ENCODE measurements around the gene AAGAB. TPM values are rescaled to one million over a fixed set of nuclear protein-coding genes. Genes with fewer than 3 reads are reported as not detected.
A peak's percentile ranks its signal among the peaks of the same experiment; 100 is the strongest.

The AAGAB gene
- total and polyA plus RNA-seq, 5 donors from 2014 or later, result 28.1 to 67.5 (median 54.3) TPM

DNA sequence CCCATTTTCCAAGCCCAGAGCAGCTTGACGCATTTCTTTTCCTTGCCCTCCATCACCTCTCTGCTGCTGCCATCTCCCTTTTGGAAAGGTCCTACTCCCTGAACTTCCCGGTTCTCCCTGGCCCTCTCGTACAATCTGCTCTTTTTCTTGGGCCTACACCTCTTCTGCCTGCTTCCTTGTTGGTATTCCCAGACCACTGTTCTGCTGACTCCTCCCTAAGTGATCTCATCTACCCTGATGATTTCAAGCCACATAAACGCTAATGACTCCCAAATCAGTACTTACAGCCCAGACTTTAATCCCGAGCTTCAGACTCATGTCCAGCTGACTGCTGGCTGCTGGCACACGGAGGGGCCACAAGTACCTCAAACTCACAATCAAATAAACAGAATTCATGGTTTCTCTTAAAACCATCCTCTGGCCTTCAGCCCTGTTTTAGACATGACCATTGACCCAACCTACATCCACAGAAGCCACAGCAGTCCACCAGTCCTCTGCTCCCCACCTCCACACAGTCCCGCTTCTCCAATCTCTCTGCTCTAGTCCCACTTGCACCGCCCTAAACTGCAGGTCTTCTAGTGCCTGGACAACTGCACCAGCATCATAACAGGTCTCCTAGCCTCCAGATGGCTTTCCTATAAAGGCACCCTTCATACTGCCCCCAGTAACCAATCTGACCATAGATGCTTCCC is 57.6 kb downstream of the AAGAB start:
- Mint-ChIP-seq H3K27me3 (no peaks in the 10 kb centered on the region), H3K4me1 (peaks cover 11 to 30% (median 24%) of the 10 kb centered on the region in 4 donors), H3K9me3 (peaks cover 0 to 1% (median 0%) of the 10 kb centered on the region in 7 donors), H3K27ac (peak overlapping the region; percentile 40 to 89 (median 77)), H3K36me3 (peaks cover 41% of the 10 kb centered on the region), H3K4me3 (no peak overlapping the region)
- peaks cover 5% of the 10 kb centered on the region for H3K4me1 ChIP-seq (ENCODE audit: control insufficient read depth, insufficient read depth, low read length, poor library complexity, severe bottlenecking)
- H3K27me3 ChIP-seq (ENCODE audit: control insufficient read depth, insufficient read depth, low read length), result no peaks in the 10 kb centered on the region
- no peaks in the 10 kb centered on the region for H3K9me3 ChIP-seq (ENCODE audit: control insufficient read depth in 2 of 2, low read length in 2 of 2)
- no peak for DNase-seq
- H3K27ac ChIP-seq (ENCODE audit: insufficient read depth, low read length, poor library complexity, severe bottlenecking), result no peak overlapping the region
- peaks cover 22% of the 10 kb centered on the region for H3K36me3 ChIP-seq (ENCODE audit: control insufficient read depth, insufficient read depth, low read length)
- H3K4me3 ChIP-seq (ENCODE audit: low read depth, low read length), result no peak overlapping the region
- no peak for ATAC-seq (ENCODE audit: low read depth in 2 of 2)

DNA sequence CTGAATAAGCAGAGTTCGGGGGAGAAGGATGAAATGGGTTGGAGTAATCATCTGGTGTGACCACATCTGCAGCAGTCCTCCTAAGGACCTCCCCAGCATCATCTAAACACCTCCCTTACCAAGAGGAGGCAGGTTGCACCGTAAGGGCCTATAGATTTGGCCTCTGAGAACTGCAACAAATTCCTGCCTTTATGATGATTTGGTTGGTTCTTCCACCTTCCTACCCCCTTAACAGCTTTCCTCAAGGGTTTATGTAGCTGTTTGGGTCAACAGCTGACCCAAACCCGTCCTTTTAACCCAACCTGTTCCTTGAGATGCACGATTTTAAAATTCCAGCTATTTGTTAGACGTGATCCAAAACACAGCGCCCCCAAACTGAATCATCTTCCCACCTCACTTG is 58.2 kb downstream of the AAGAB start:
- no peaks in the 10 kb centered on the region for H3K27me3 ChIP-seq (ENCODE audit: control insufficient read depth, insufficient read depth, low read length)
- Mint-ChIP-seq H3K4me3 (peak overlapping the region in 1 of 4 donors; percentile 8), H3K27ac (no peak overlapping the region), H3K27me3 (no peaks in the 10 kb centered on the region), H3K36me3 (peaks cover 44% of the 10 kb centered on the region), H3K9me3 (peaks cover 0 to 1% (median 0%) of the 10 kb centered on the region in 7 donors), H3K4me1 (peaks cover 11 to 30% (median 24%) of the 10 kb centered on the region in 4 donors)
- H3K4me3 ChIP-seq (ENCODE audit: low read depth, low read length), result no peak overlapping the region
- H3K4me1 ChIP-seq (ENCODE audit: control insufficient read depth, insufficient read depth, low read length, poor library complexity, severe bottlenecking), result peaks cover 5% of the 10 kb centered on the region
- no peak for DNase-seq
- ATAC-seq (ENCODE audit: low read depth in 2 of 2), result no peak
- H3K27ac ChIP-seq (ENCODE audit: insufficient read depth, low read length, poor library complexity, severe bottlenecking), result no peak overlapping the region
- H3K9me3 ChIP-seq (ENCODE audit: control insufficient read depth in 2 of 2, low read length in 2 of 2), result no peaks in the 10 kb centered on the region
- peaks cover 26% of the 10 kb centered on the region for H3K36me3 ChIP-seq (ENCODE audit: control insufficient read depth, insufficient read depth, low read length)

DNA sequence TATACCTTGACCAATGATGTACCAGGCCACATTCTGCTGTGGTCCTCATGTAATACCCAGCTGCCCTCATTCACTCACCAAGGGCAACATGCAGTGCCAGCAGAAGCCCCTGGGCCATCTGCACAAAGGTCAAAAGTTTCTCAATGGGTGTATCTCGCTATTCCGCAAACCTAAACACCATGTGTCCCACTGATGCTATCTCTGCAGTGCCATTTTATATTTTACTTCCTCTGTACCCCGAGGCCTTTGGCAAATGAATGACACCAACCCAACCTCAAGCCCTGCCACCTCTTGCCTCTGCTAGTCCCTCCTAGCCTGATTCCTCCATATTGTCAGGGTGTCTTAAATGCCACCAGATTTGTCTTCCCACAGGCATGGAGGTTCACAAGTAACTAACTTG is 59.2 kb downstream of the AAGAB start:
- Histone ChIP-seq H3K4me1 (ENCODE audit: control insufficient read depth, insufficient read depth, low read length, poor library complexity, severe bottlenecking) (peaks cover 5% of the 10 kb centered on the region), H3K27ac (ENCODE audit: insufficient read depth, low read length, poor library complexity, severe bottlenecking) (no peak overlapping the region), H3K27me3 (ENCODE audit: control insufficient read depth, insufficient read depth, low read length) (no peaks in the 10 kb centered on the region), H3K9me3 (ENCODE audit: control insufficient read depth in 2 of 2, low read length in 2 of 2) (no peaks in the 10 kb centered on the region), H3K36me3 (ENCODE audit: control insufficient read depth, insufficient read depth, low read length) (peaks cover 35% of the 10 kb centered on the region), H3K4me3 (ENCODE audit: low read depth, low read length) (no peak overlapping the region)
- Mint-ChIP-seq H3K4me1 (peaks cover 11 to 30% (median 24%) of the 10 kb centered on the region in 4 donors), H3K9me3 (peaks cover 0 to 1% (median 0%) of the 10 kb centered on the region in 7 donors), H3K4me3 (no peak overlapping the region), H3K27ac (peak overlapping the region in 2 of 3 donors; percentile 9 to 88), H3K27me3 (no peaks in the 10 kb centered on the region), H3K36me3 (peaks cover 48% of the 10 kb centered on the region)
- DNase-seq (no peak), ATAC-seq (ENCODE audit: low read depth in 2 of 2) (no peak)

DNA sequence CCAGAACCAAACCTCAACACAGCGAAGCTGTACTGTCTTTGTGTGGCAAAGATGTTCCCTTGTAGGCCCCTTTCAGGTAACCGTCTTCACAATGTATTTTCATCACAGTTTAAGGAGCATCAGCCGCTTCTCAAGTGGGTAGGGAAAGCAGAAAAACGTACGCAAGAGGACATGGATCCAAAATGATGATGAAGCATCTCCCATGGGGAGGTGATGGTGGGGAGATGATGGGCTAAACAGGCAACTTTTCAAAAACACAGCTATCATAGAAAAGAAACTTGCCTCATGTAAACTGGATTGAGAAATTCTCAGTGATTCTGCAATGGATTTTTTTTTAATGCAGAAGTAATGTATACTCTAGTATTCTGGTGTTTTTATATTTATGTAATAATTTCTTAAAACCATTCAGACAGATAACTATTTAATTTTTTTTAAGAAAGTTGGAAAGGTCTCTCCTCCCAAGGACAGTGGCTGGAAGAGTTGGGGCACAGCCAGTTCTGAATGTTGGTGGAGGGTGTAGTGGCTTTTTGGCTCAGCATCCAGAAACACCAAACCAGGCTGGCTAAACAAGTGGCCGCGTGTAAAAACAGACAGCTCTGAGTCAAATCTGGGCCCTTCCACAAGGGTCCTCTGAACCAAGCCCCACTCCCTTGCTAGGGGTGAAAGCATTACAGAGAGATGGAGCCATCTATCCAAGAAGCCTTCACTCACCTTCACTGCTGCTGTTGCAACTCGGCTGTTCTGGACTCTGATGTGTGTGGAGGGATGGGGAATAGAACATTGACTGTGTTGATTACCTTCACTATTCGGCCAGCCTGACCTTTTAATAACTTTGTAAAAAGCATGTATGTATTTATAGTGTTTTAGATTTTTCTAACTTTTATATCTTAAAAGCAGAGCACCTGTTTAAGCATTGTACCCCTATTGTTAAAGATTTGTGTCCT is 60.0 kb downstream of the AAGAB start:
- H3K36me3 Mint-ChIP-seq, result peaks cover 48% of the 10 kb centered on the region
- H3K27me3 Mint-ChIP-seq, result no peaks in the 10 kb centered on the region
- H3K27ac Mint-ChIP-seq, result peak overlapping the region; percentile 9 to 82 (median 12)
- Histone ChIP-seq H3K27me3 (ENCODE audit: control insufficient read depth, insufficient read depth, low read length) (no peaks in the 10 kb centered on the region), H3K4me1 (ENCODE audit: control insufficient read depth, insufficient read depth, low read length, poor library complexity, severe bottlenecking) (peaks cover 5% of the 10 kb centered on the region), H3K36me3 (ENCODE audit: control insufficient read depth, insufficient read depth, low read length) (peaks cover 44% of the 10 kb centered on the region), H3K27ac (ENCODE audit: insufficient read depth, low read length, poor library complexity, severe bottlenecking) (no peak overlapping the region), H3K9me3 (ENCODE audit: control insufficient read depth in 2 of 2, low read length in 2 of 2) (no peaks in the 10 kb centered on the region), H3K4me3 (ENCODE audit: low read depth, low read length) (no peak overlapping the region)
- ATAC-seq (ENCODE audit: low read depth in 2 of 2), result no peak
- peaks cover 11 to 23% (median 18%) of the 10 kb centered on the region in 4 donors for H3K4me1 Mint-ChIP-seq
- H3K4me3 Mint-ChIP-seq, result no peak overlapping the region
- DNase-seq, result no peak
- peaks cover 0 to 1% (median 0%) of the 10 kb centered on the region in 7 donors for H3K9me3 Mint-ChIP-seq

DNA sequence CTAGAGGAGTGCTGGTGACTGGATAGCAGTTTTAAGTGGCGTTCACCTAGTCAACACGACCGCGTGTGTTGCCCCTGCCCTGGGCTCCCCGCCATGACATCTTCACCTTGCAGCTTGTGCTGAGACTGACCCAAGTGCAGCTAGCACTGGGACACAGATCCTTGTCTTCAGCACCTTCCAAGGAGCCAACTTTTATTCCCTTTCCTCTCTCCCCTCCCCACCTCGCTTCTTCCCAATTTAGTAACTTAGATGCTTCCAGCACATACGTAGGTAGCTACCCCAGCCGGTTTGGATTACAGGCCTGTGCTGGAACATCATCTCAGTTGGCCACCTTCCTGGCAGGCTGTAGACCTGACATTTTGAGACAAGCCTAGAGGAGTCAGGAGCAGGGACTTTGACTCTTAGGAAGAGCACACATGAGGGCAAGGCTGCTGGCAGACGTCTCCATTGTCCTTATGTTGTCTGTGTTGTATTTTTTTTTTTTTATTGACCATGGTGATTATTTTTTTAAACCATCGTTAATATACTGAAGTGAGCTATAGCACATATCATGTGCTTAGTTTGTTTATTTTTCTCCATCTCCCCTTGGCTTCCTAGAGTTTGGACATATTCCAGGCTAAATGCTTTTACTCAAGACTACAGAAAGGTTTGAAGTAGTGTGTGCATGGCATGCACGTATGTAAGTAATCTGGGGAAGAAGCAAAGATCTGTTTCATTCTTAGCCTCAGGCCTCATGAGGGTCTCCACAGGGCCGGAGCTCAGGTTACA is 61.1 kb downstream of the AAGAB start:
- Mint-ChIP-seq H3K27ac (peak overlapping the region in 2 of 3 donors; percentile 47 to 67), H3K9me3 (peaks cover 0 to 1% (median 0%) of the 10 kb centered on the region in 7 donors), H3K36me3 (peaks cover 51% of the 10 kb centered on the region), H3K27me3 (no peaks in the 10 kb centered on the region), H3K4me1 (peaks cover 11 to 14% (median 12%) of the 10 kb centered on the region in 4 donors), H3K4me3 (no peak overlapping the region)
- Histone ChIP-seq H3K9me3 (ENCODE audit: control insufficient read depth in 2 of 2, low read length in 2 of 2) (no peaks in the 10 kb centered on the region), H3K27me3 (ENCODE audit: control insufficient read depth, insufficient read depth, low read length) (no peaks in the 10 kb centered on the region), H3K36me3 (ENCODE audit: control insufficient read depth, insufficient read depth, low read length) (peaks cover 54% of the 10 kb centered on the region), H3K27ac (ENCODE audit: insufficient read depth, low read length, poor library complexity, severe bottlenecking) (no peak overlapping the region), H3K4me3 (ENCODE audit: low read depth, low read length) (no peak overlapping the region), H3K4me1 (ENCODE audit: control insufficient read depth, insufficient read depth, low read length, poor library complexity, severe bottlenecking) (peaks cover 4% of the 10 kb centered on the region)
- ATAC-seq (ENCODE audit: low read depth in 2 of 2) (no peak), DNase-seq (no peak)

DNA sequence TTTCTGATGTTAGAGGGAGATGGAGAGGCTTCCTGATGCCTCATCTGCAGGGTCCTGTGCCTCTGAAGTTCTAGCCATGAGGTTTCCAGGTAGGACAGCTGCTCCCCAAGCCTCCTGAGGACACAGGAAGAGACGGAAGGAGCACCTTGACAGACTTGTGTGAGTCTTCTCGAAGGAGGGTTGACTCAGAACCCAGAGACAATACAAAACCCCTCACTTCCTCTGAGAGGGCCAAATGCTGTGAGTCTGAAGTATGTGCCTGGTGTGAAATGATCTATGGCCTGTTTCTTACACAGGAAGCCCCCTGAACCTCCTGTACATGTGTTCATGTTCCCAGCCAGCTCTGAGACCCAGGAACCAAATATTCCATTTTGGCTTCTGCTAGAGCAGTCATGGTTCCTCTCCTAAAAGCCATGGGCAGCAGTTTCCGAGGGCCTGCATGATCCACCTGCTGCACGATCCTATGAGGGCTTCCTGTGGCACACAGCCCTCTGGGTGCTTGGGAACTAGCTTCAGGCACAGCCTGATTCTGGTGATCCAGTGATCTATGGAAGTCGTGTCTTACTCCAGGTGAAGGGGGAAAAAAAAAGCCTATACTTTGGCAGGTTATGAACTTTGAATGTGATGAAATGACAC is 62.2 kb downstream of the AAGAB start:
- Histone ChIP-seq H3K4me1 (ENCODE audit: control insufficient read depth, insufficient read depth, low read length, poor library complexity, severe bottlenecking) (no peaks in the 10 kb centered on the region), H3K4me3 (ENCODE audit: low read depth, low read length) (no peak overlapping the region), H3K36me3 (ENCODE audit: control insufficient read depth, insufficient read depth, low read length) (peaks cover 62% of the 10 kb centered on the region), H3K27me3 (ENCODE audit: control insufficient read depth, insufficient read depth, low read length) (no peaks in the 10 kb centered on the region), H3K27ac (ENCODE audit: insufficient read depth, low read length, poor library complexity, severe bottlenecking) (no peak overlapping the region), H3K9me3 (ENCODE audit: control insufficient read depth in 2 of 2, low read length in 2 of 2) (no peaks in the 10 kb centered on the region)
- peaks cover under 1 to 5% (median 3%) of the 10 kb centered on the region in 4 donors for H3K4me1 Mint-ChIP-seq
- peaks cover 52% of the 10 kb centered on the region for H3K36me3 Mint-ChIP-seq
- no peak overlapping the region for H3K4me3 Mint-ChIP-seq
- no peaks in the 10 kb centered on the region for H3K27me3 Mint-ChIP-seq
- DNase-seq (no peak), ATAC-seq (ENCODE audit: low read depth in 2 of 2) (no peak)
- peak overlapping the region in 2 of 3 donors; percentile 32 to 72 for H3K27ac Mint-ChIP-seq
- peaks cover 0 to 1% (median 0%) of the 10 kb centered on the region in 7 donors for H3K9me3 Mint-ChIP-seq

DNA sequence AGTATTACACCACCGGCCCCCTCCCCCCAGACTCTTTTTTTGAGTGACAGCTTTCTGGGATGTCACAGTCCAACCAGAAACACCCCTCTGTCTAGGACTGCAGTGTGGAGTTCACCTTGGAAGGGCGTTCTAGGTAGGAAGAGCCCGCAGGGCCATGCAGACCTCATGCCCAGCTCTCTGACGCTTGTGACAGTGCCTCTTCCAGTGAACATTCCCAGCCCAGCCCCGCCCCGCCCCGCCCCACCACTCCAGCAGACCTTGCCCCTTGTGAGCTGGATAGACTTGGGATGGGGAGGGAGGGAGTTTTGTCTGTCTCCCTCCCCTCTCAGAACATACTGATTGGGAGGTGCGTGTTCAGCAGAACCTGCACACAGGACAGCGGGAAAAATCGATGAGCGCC is 63.6 kb downstream of the AAGAB start:
- ATAC-seq (ENCODE audit: low read depth in 2 of 2) (no peak), DNase-seq (no peak)
- peaks cover 0 to 1% (median 0%) of the 10 kb centered on the region in 7 donors for H3K9me3 Mint-ChIP-seq
- no peaks in the 10 kb centered on the region for H3K27me3 ChIP-seq (ENCODE audit: control insufficient read depth, insufficient read depth, low read length)
- no peak overlapping the region for H3K27ac Mint-ChIP-seq
- H3K4me1 ChIP-seq (ENCODE audit: control insufficient read depth, insufficient read depth, low read length, poor library complexity, severe bottlenecking), result no peaks in the 10 kb centered on the region
- peaks cover 0 to 5% (median under 1%) of the 10 kb centered on the region in 4 donors for H3K4me1 Mint-ChIP-seq
- no peak overlapping the region for H3K4me3 Mint-ChIP-seq
- H3K4me3 ChIP-seq (ENCODE audit: low read depth, low read length), result no peak overlapping the region
- peaks cover 53% of the 10 kb centered on the region for H3K36me3 Mint-ChIP-seq
- peaks cover 77% of the 10 kb centered on the region for H3K36me3 ChIP-seq (ENCODE audit: control insufficient read depth, insufficient read depth, low read length)
- H3K27ac ChIP-seq (ENCODE audit: insufficient read depth, low read length, poor library complexity, severe bottlenecking), result no peak overlapping the region
- no peaks in the 10 kb centered on the region for H3K27me3 Mint-ChIP-seq
- H3K9me3 ChIP-seq (ENCODE audit: control insufficient read depth in 2 of 2, low read length in 2 of 2), result no peaks in the 10 kb centered on the region
